ENCODE measurements around the gene FOXA2.
"Not testable (repeated sequence)": the region's sequence is repeated elsewhere in the genome, so short reads cannot be mapped to it uniquely, and the experiment has no call there.

The FOXA2 gene

GRCh38 chr20:22567944-22568871 lies 16.2 kb downstream of the FOXA2 start:
- no peak for DNase-seq

GRCh38 chr20:22566876-22567658 lies 17.3 kb downstream of the FOXA2 start:
- no peak for DNase-seq

- DNase-seq, result no peak
Observed at GRCh38 chr20:22563062-22563965, 21.1 kb downstream of the FOXA2 start.

- DNase-seq, result no peak
Observed at GRCh38 chr20:22562620-22563019, 21.8 kb downstream of the FOXA2 start.

- DNase-seq, result no peak
Observed at GRCh38 chr20:22561965-22562577, 22.3 kb downstream of the FOXA2 start.

- no peak for DNase-seq
Observed at GRCh38 chr20:22560817-22561216, 23.6 kb downstream of the FOXA2 start.

- no peak for DNase-seq
Observed at GRCh38 chr20:22559711-22560318, 24.6 kb downstream of the FOXA2 start.

- DNase-seq, result no peak
Observed at GRCh38 chr20:22557403-22558276, 26.7 kb downstream of the FOXA2 start.

- no peak for DNase-seq
Observed at GRCh38 chr20:22556565-22557056, 27.8 kb downstream of the FOXA2 start.

- no peak for DNase-seq
Observed at GRCh38 chr20:22555791-22556564, 28.4 kb downstream of the FOXA2 start.

GRCh38 chr20:22554391-22554790 lies 30.0 kb downstream of the FOXA2 start:
- DNase-seq, result no peak

- not testable (repeated sequence) for DNase-seq
Observed at GRCh38 chr20:22550514-22550913, 33.9 kb downstream of the FOXA2 start.

- DNase-seq, result no peak
Observed at GRCh38 chr20:22548040-22548439, 36.3 kb downstream of the FOXA2 start.

GRCh38 chr20:22546344-22546743 lies 38.0 kb downstream of the FOXA2 start:
- no peak for DNase-seq

GRCh38 chr20:22545045-22545444 lies 39.3 kb downstream of the FOXA2 start:
- DNase-seq, result no peak

- no peak for DNase-seq
Observed at GRCh38 chr20:22544462-22544861, 39.9 kb downstream of the FOXA2 start.

GRCh38 chr20:22542427-22542826 lies 41.9 kb downstream of the FOXA2 start:
- no peak for DNase-seq

- no peak for DNase-seq
Observed at GRCh38 chr20:22540832-22541231, 43.5 kb downstream of the FOXA2 start.

- DNase-seq, result no peak
Observed at GRCh38 chr20:22536956-22537756, 47.2 kb downstream of the FOXA2 start.
